Trophoblast cell (in vitro differentiated cells and primary cell): ENCODE measurements around the gene ZMYM2.
A peak's percentile ranks its signal among the peaks of the same experiment; 100 is the strongest.

Experiments
- DNase-seq, 2 donors: peaks; one replicate each; pipeline ENCODE4 v3.0.0-alpha.2; 2016
- H2AFZ ChIP-seq: 2 replicates; pipeline ENCODE4 v1.6.1; 2013; ENCODE audit warnings: low read length, moderate library complexity, mild to moderate bottlenecking; ENCODE audit not compliant: insufficient read depth, poor library complexity
- H2AK5ac ChIP-seq: 2 replicates; pipeline ENCODE4 v1.6.1; 2013; ENCODE audit warnings: mild to moderate bottlenecking, low read length
- H2BK120ac ChIP-seq: 2 replicates; pipeline ENCODE4 v1.6.1; 2013; ENCODE audit warnings: low read length, mild to moderate bottlenecking, moderate library complexity; ENCODE audit not compliant: insufficient read depth, poor library complexity
- H2BK12ac ChIP-seq: 2 replicates; pipeline ENCODE4 v1.6.1; 2013; ENCODE audit warnings: mild to moderate bottlenecking, low read length, moderate library complexity
- H2BK5ac ChIP-seq: 2 replicates; pipeline ENCODE4 v1.6.1; 2013; ENCODE audit warnings: low read length, low read depth, moderate library complexity, mild to moderate bottlenecking; ENCODE audit not compliant: poor library complexity
- H3K14ac ChIP-seq: 2 replicates; pipeline ENCODE4 v1.6.1; 2013; ENCODE audit warnings: mild to moderate bottlenecking, low read length
- H3K18ac ChIP-seq: 2 replicates; pipeline ENCODE4 v1.6.1; 2013; ENCODE audit warnings: mild to moderate bottlenecking, low read length
- H3K23ac ChIP-seq: 2 replicates; pipeline ENCODE4 v1.6.1; 2013; ENCODE audit warnings: low read length
- H3K27ac ChIP-seq: 2 replicates; pipeline ENCODE4 v1.5.1; 2013; ENCODE audit warnings: low read depth, mild to moderate bottlenecking, inconsistent platforms, low read length, moderate library complexity
- H3K27me3 ChIP-seq: 2 replicates; pipeline ENCODE4 v1.6.1; 2013; ENCODE audit warnings: inconsistent platforms, mild to moderate bottlenecking, low read length, moderate library complexity; ENCODE audit not compliant: insufficient read depth
- H3K36me3 ChIP-seq, 2 experiments: 1 replicate in 1 of 2; 2 replicates in 1 of 2; pipeline ENCODE4 v1.6.1; 2013; ENCODE audit warnings: low read length in 2 of 2, mild to moderate bottlenecking in 2 of 2, moderate library complexity in 1 of 2; ENCODE audit not compliant: insufficient read depth in 2 of 2, control insufficient read depth in 1 of 2
- H3K4ac ChIP-seq: 2 replicates; pipeline ENCODE4 v1.6.1; 2013; ENCODE audit warnings: low read depth, mild to moderate bottlenecking, low read length, moderate library complexity
- H3K4me1 ChIP-seq, 2 experiments: 1 replicate in 1 of 2; 2 replicates in 1 of 2; pipeline ENCODE4 v1.6.1; 2013; ENCODE audit warnings: low read length in 2 of 2, mild to moderate bottlenecking in 2 of 2, moderate library complexity in 1 of 2; ENCODE audit not compliant: insufficient read depth in 2 of 2, control insufficient read depth in 1 of 2
- H3K4me2 ChIP-seq: 2 replicates; pipeline ENCODE4 v1.6.1; 2013; ENCODE audit warnings: inconsistent platforms, mild to moderate bottlenecking, low read length, moderate library complexity
- H3K4me3 ChIP-seq: 2 replicates; pipeline ENCODE4 v1.5.1; 2013; ENCODE audit warnings: mild to moderate bottlenecking, low read depth, low read length, inconsistent platforms
- H3K79me1 ChIP-seq: one replicate; pipeline ENCODE4 v1.6.1; 2013; ENCODE audit warnings: low read length
- H3K79me2 ChIP-seq: 2 replicates; pipeline ENCODE4 v1.6.1; 2013; ENCODE audit warnings: low read length, mild to moderate bottlenecking; ENCODE audit not compliant: control insufficient read depth, insufficient read depth, poor library complexity
- H3K9ac ChIP-seq: 2 replicates; pipeline ENCODE4 v1.6.1; 2013; ENCODE audit warnings: mild to moderate bottlenecking, low read length
- H3K9me3 ChIP-seq: 2 replicates; pipeline ENCODE4 v1.6.1; 2013; ENCODE audit warnings: low read depth, mild to moderate bottlenecking, control low read depth, inconsistent platforms, low read length; ENCODE audit not compliant: insufficient read depth
- H4K12ac ChIP-seq: 2 replicates; pipeline ENCODE4 v1.6.1; 2013; ENCODE audit warnings: low read depth, mild to moderate bottlenecking, low read length, moderate library complexity
- H4K8ac ChIP-seq: 2 replicates; pipeline ENCODE4 v1.6.1; 2013; ENCODE audit warnings: low read depth, mild to moderate bottlenecking, low read length, moderate library complexity
- H4K91ac ChIP-seq: one replicate; pipeline ENCODE4 v1.6.1; 2013; ENCODE audit warnings: low read depth, mild to moderate bottlenecking, low read length, moderate library complexity
- WGBS: extraction: QIAGEN DNeasy Blood & Tissue Kit; methylation state at CpG from one replicate; pipeline ENCODE4 v1.1.7; 2013; ENCODE audit warnings: missing lambda C conversion rate; ENCODE audit not compliant: insufficient read length, insufficient coverage; ENCODE audit errors: extremely low coverage; 5-methylcytosine and 5-hydroxymethylcytosine counted together

Gene ZMYM2

GRCh38 chr13:20114066-20114610 is 155.6 kb downstream of the ZMYM2 start:
- Histone ChIP-seq H3K36me3 (no peaks in the 10 kb centered on the region), H2AFZ (no peak overlapping the region), H4K91ac (no peak overlapping the region), H3K27ac (no peak overlapping the region), H3K14ac (no peak overlapping the region), H3K27me3 (peaks cover 2% of the 10 kb centered on the region), H3K4me1 (peaks cover 4 to 7% of the 10 kb centered on the region in 2 experiments), H3K79me2 (no peaks in the 10 kb centered on the region), H3K4me3 (no peak overlapping the region), H2BK120ac (no peak overlapping the region), H3K4me2 (no peak overlapping the region), H2AK5ac (no peak overlapping the region), H3K23ac (no peak overlapping the region), H2BK12ac (no peak overlapping the region), H3K18ac (no peak overlapping the region), H3K9ac (no peak overlapping the region), H4K8ac (no peak overlapping the region), H2BK5ac (no peak overlapping the region), H4K12ac (no peak overlapping the region), H3K9me3 (no peaks in the 10 kb centered on the region), H3K79me1 (no peaks in the 10 kb centered on the region), H3K4ac (no peak overlapping the region)
- DNase-seq: no peak
- no CpG with 5 or more reads among the region's 10 CpGs for WGBS

GRCh38 chr13:20116213-20116612 is 157.7 kb downstream of the ZMYM2 start:
- peaks cover 4 to 7% of the 10 kb centered on the region in 2 experiments for H3K4me1 ChIP-seq
- H2BK5ac ChIP-seq: no peak overlapping the region
- no peaks in the 10 kb centered on the region for H3K79me2 ChIP-seq
- no peak overlapping the region for H2BK120ac ChIP-seq
- H3K9me3 ChIP-seq: no peaks in the 10 kb centered on the region
- no peak overlapping the region for H3K18ac ChIP-seq
- H2BK12ac ChIP-seq: no peak overlapping the region
- H2AFZ ChIP-seq: no peak overlapping the region
- H3K27ac ChIP-seq: no peak overlapping the region
- no peak overlapping the region for H4K8ac ChIP-seq
- no peak overlapping the region for H3K4ac ChIP-seq
- peaks cover 2% of the 10 kb centered on the region for H3K27me3 ChIP-seq
- no peak overlapping the region for H3K4me3 ChIP-seq
- H3K23ac ChIP-seq: no peak overlapping the region
- H4K91ac ChIP-seq: no peak overlapping the region
- no peak overlapping the region for H3K4me2 ChIP-seq
- H3K14ac ChIP-seq: no peak overlapping the region
- H4K12ac ChIP-seq: no peak overlapping the region
- H3K79me1 ChIP-seq: no peaks in the 10 kb centered on the region
- H2AK5ac ChIP-seq: no peak overlapping the region
- no peak for DNase-seq
- H3K36me3 ChIP-seq: no peaks in the 10 kb centered on the region
- no peak overlapping the region for H3K9ac ChIP-seq
- no CpG with 5 or more reads among the region's 6 CpGs for WGBS

DNA sequence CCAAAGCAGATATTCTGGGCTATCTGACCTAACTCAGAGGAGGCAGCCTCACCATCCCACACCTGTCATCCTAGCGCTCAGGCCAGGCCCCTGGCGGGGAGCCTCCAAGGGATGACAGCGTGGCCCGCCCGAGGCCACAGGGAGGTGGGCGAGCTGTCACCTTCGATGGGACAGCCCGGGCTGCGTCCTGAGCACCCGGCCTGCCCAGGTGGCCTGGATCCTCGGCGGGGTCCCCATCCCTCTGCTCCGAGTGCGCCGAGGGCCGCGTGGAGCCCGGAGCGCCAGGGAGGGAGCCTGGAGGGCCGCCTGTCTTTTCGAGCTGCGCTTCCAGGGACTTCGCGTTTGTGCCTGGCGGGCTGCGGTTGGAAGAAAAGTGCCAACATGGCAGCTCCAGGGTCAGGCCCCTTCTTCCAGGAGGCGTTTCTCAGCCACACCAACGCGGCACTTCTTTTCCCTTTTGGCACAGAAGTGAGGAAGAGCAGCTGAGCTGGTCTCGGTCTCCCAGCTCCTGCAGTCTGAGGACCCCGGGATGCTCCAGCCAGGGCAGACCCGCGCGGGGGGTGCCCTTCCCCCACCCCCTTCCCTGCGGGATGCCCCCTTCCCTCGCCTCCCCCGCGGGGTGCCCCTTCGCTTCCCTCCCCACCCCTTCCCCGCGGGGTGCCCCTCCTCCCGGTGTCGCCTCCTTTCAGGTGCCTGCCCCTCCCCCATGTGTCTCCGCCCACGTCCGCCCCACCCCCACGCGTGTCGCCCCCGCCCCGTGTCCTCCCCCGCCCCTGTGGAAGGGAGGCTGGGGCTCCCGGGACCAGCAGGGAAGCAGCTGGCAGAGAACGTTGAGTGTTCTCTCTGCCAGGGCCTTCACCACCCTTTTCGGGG is 160.0 kb downstream of the ZMYM2 start:
- Histone ChIP-seq H4K8ac (peak overlapping the region; percentile 2), H4K12ac (no peak overlapping the region), H2BK12ac (no peak overlapping the region), H3K79me2 (no peaks in the 10 kb centered on the region), H3K23ac (peak overlapping the region; percentile 27), H3K27ac (no peak overlapping the region), H2AFZ (peak overlapping the region; percentile 20), H4K91ac (no peak overlapping the region), H3K9me3 (no peaks in the 10 kb centered on the region), H2BK5ac (no peak overlapping the region), H3K4me2 (peak overlapping the region; percentile 96), H3K18ac (no peak overlapping the region), H3K4me1 (peaks cover 4 to 7% of the 10 kb centered on the region in 2 experiments), H3K36me3 (no peaks in the 10 kb centered on the region), H2BK120ac (no peak overlapping the region), H3K9ac (peak overlapping the region; percentile 42), H3K4me3 (peak overlapping the region; percentile 67), H3K27me3 (peaks cover 2% of the 10 kb centered on the region), H3K14ac (no peak overlapping the region), H3K79me1 (no peaks in the 10 kb centered on the region), H3K4ac (no peak overlapping the region), H2AK5ac (no peak overlapping the region)
- no CpG with 5 or more reads among the region's 55 CpGs for WGBS
- peak; percentile 45 to 72 for DNase-seq

GRCh38 chr13:20119960-20120359 is 161.4 kb downstream of the ZMYM2 start:
- H2BK12ac ChIP-seq: no peak overlapping the region
- no peak overlapping the region for H3K4ac ChIP-seq
- H3K4me1 ChIP-seq: peaks cover 4 to 7% of the 10 kb centered on the region in 2 experiments
- no peak overlapping the region for H2BK120ac ChIP-seq
- H2BK5ac ChIP-seq: no peak overlapping the region
- no peak overlapping the region for H3K23ac ChIP-seq
- peaks cover 2% of the 10 kb centered on the region for H3K27me3 ChIP-seq
- H3K4me2 ChIP-seq: no peak overlapping the region
- H3K79me2 ChIP-seq: no peaks in the 10 kb centered on the region
- no peak overlapping the region for H3K9ac ChIP-seq
- no peaks in the 10 kb centered on the region for H3K9me3 ChIP-seq
- DNase-seq: no peak
- H3K27ac ChIP-seq: no peak overlapping the region
- H3K79me1 ChIP-seq: no peaks in the 10 kb centered on the region
- H3K14ac ChIP-seq: no peak overlapping the region
- no peak overlapping the region for H3K4me3 ChIP-seq
- no peaks in the 10 kb centered on the region for H3K36me3 ChIP-seq
- H2AK5ac ChIP-seq: no peak overlapping the region
- no peak overlapping the region for H2AFZ ChIP-seq
- no peak overlapping the region for H3K18ac ChIP-seq
- H4K91ac ChIP-seq: no peak overlapping the region
- no CpG with 5 or more reads among the region's 3 CpGs for WGBS
- H4K12ac ChIP-seq: no peak overlapping the region
- H4K8ac ChIP-seq: no peak overlapping the region
